GM18508 (cell line): ENCODE measurements around the gene KCNA1.
"Not testable (repeated sequence)": the region's sequence is repeated elsewhere in the genome, so short reads cannot be mapped to it uniquely, and the experiment has no call there.

ENCODE experiments used
- ATAC-seq: cut with Tn5 transposase; IDR thresholded peaks from one replicate; pipeline ENCODE4 v1.9.1; 2021; ENCODE audit warnings: moderate number of reproducible peaks; ENCODE audit not compliant: insufficient read depth, unreplicated experiment

Gene KCNA1

GRCh38 chr12:4909734-4910501, at the start of gene KCNA1:
Gene KCNA1, plus strand, starts transcription at chr12:4909905. Its CDS starts 1,474 bp downstream, at chr12:4911379.
- no peak for ATAC-seq

- no peak for ATAC-seq
These were observed 49.0 kb upstream of the KCNA1 start for GRCh38 chr12:4860741-4861140.

- ATAC-seq: no peak
These were observed 46.9 kb upstream of the KCNA1 start for GRCh38 chr12:4862809-4863208.

GRCh38 chr12:4864575-4864974, 45.1 kb upstream of the KCNA1 start:
- no peak for ATAC-seq

GRCh38 chr12:4865246-4865645, 44.5 kb upstream of the KCNA1 start:
- ATAC-seq: no peak

- no peak for ATAC-seq
These were observed 43.4 kb upstream of the KCNA1 start for GRCh38 chr12:4866299-4866698.

GRCh38 chr12:4867384-4867783, 42.3 kb upstream of the KCNA1 start:
- no peak for ATAC-seq

GRCh38 chr12:4870423-4870822, 39.3 kb upstream of the KCNA1 start:
- ATAC-seq: no peak

- no peak for ATAC-seq
These were observed 38.2 kb upstream of the KCNA1 start for GRCh38 chr12:4871514-4871913.

- ATAC-seq: no peak
These were observed 35.8 kb upstream of the KCNA1 start for GRCh38 chr12:4873947-4874346.

- ATAC-seq: no peak
These were observed 35.0 kb upstream of the KCNA1 start for GRCh38 chr12:4874671-4875070.

- ATAC-seq: not testable (repeated sequence)
These were observed 30.2 kb upstream of the KCNA1 start for GRCh38 chr12:4879481-4879880.

GRCh38 chr12:4881266-4882064, 28.2 kb upstream of the KCNA1 start:
- ATAC-seq: no peak

- ATAC-seq: no peak
These were observed 17.8 kb upstream of the KCNA1 start for GRCh38 chr12:4891866-4892265.

- no peak for ATAC-seq
These were observed 17.3 kb upstream of the KCNA1 start for GRCh38 chr12:4892418-4892817.

- no peak for ATAC-seq
These were observed 15.7 kb upstream of the KCNA1 start for GRCh38 chr12:4894019-4894418.

GRCh38 chr12:4899364-4899763, 10.3 kb upstream of the KCNA1 start:
- no peak for ATAC-seq

GRCh38 chr12:4900327-4900726, 9.4 kb upstream of the KCNA1 start:
- ATAC-seq: no peak

GRCh38 chr12:4905316-4905715, 4.4 kb upstream of the KCNA1 start:
- no peak for ATAC-seq

GRCh38 chr12:4908684-4909409, 858 bp upstream of the KCNA1 start:
- ATAC-seq: no peak

- no peak for ATAC-seq
These were observed 333 bp upstream of the KCNA1 start for GRCh38 chr12:4909410-4909733.
